GM20000 (cell line): ENCODE measurements around the gene ZNF774.
A peak's percentile ranks its signal among the peaks of the same experiment; 100 is the strongest.
"Not testable (repeated sequence)": the region's sequence is repeated elsewhere in the genome, so short reads cannot be mapped to it uniquely, and the experiment has no call there.

Experiments used
- DNase-seq: peaks from one replicate; pipeline ENCODE4 v3.0.0; 2012; ENCODE audit warnings: low spot score
- TF ChIP-seq, protein P1 (sequence below): IDR thresholded peaks from 2 replicates; pipeline ENCODE4 v1.5.1; 2012; ENCODE audit warnings: mild to moderate bottlenecking, control low read depth; ENCODE audit errors: extremely low read depth, missing control alignments

The ZNF774 gene

DNA sequence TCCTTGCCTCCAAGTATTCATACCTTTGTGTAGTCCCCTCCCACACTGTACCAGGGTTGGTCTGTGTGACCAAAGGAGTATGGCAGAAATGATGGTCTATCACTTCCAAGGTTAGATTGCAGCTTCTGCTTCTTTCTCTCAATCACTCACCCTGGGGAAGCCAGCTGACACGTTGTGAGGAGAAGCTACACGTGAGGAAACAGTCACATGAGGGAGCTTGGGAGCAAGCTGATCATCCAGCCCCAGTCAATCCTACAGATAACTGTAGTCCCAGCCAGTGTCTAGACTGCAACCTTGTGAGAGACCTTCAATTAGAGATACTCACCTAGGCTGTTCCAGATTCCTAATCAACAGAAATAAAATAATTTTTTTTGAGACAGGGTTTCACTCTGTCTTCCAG, 6.2 kb upstream of the ZNF774 start:
- TF ChIP-seq, protein P1, sequence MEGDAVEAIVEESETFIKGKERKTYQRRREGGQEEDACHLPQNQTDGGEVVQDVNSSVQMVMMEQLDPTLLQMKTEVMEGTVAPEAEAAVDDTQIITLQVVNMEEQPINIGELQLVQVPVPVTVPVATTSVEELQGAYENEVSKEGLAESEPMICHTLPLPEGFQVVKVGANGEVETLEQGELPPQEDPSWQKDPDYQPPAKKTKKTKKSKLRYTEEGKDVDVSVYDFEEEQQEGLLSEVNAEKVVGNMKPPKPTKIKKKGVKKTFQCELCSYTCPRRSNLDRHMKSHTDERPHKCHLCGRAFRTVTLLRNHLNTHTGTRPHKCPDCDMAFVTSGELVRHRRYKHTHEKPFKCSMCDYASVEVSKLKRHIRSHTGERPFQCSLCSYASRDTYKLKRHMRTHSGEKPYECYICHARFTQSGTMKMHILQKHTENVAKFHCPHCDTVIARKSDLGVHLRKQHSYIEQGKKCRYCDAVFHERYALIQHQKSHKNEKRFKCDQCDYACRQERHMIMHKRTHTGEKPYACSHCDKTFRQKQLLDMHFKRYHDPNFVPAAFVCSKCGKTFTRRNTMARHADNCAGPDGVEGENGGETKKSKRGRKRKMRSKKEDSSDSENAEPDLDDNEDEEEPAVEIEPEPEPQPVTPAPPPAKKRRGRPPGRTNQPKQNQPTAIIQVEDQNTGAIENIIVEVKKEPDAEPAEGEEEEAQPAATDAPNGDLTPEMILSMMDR = no peak
- no peak for DNase-seq

DNA sequence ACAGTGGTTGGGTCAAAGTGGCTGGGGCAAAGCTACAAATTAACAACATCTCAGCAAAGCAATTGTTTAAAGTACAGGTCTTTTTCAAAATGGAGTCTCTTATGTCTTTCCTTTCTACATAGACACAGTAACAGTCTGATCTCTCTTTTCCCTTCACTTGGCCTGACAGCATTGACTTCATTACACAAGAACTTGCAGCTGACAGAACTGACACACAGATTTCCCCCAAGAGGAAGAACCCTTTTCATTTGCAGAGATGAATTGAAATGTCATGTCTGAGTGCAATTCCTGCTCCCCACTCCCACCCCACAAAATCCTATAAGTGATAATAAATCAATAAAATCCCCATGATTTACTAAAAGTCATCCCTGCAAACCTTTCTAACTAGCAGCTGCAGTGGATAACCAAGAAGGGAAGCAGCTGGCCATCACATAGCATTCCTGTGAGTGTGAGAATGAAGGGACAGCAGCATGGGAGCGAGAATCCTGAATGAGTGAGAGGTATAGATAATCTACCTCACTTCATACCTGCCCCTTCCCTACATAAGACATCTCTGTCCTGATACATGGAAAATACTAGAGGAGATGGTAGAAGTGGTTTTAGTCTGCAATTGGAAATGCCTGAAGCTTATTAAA, 4.5 kb upstream of the ZNF774 start:
- DNase-seq = not testable (repeated sequence)

DNA sequence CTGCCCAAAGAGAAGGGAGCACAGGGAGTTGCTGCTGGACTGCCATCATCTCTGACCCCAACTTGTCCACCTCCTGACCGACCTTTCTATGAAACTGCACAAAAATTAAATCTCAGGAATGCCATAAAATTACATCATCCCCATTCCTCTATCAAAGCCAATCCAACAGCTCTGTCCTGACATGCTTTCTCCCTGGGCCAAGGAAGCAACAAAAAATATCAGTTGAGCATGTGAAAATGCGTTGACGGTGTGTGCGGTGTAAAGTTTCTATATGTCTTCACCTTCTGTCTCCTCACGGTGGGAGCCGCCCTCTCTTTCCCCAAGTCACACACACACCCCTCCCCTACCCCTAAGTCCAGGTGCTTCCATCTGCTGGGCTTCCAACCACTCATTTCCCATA, 3.6 kb upstream of the ZNF774 start:
- TF ChIP-seq, protein P1 = no peak
- no peak for DNase-seq

DNA sequence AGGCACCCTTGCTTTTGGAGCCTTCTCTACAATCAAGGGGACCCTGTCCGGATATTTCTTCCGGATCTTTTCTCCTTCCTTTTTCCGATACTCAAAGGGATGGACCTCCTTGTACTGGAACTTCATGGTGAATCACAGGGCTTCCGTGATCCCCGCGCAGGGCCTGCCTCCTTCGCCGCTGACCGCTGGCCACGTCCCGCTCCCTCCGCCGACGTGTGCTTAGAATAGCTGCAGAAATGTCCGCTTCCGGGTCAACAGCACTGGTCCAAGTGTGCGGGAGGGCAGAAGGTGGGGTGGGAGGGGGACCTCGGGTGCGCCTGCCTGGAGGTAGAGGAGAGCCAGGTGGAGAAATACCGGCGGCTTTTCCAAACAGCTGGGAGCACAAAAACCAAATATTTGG, 3.0 kb upstream of the ZNF774 start:
- DNase-seq = no peak
- TF ChIP-seq, protein P1 = no peak

DNA sequence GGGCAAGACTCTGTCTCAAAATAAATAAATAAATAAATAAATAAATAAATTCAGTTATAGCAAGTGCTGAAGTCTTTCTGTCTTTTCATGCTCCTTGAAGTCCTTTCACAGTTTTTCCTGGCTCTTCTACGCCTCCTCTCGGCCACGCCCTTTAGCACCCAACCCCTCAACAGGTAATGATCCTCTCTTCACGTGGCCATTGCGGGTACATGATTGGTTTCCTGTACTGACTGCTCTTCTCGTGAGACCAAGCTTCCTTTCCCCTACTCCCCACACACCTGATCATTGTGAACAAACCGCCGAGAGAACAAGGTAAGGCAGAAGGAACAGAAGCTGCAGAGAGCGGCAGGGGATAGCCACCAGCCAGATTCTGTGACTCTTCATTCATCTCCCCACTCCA, 2.3 kb upstream of the ZNF774 start:
- no peak for DNase-seq
- TF ChIP-seq, protein P1 = no peak

DNA sequence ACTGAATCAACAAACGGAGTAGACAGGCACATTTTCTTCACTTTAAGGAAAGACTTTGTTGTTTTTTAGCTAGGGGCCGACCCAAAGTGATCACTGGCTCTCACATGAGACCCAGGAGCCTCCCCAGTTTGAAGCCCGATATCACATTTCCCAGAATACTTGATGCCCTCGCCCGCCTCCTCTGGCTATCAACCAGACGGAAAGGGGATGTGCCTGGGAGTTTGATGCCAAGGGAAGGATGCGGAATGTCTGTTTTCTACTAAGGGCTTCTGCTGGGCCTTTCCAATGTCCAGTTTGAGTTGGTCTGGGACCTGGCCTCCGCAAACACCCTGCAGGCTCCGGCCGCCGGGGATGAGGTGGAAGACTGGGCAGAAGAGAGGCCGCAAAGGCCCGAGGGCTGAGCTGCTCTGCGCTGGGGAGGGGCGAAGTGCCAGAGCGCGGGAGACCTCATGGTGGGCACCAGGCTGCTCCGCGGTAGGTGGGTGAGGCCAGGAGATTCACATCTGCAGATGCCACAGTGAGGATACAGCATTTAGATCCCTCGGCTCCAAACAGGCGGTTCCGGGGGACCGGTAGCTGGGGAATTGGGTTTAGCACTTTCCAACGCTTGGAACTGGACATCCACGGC, 491 bp upstream of the ZNF774 start:
- TF ChIP-seq, protein P1 = no peak
- peak; percentile 26 for DNase-seq

DNA sequence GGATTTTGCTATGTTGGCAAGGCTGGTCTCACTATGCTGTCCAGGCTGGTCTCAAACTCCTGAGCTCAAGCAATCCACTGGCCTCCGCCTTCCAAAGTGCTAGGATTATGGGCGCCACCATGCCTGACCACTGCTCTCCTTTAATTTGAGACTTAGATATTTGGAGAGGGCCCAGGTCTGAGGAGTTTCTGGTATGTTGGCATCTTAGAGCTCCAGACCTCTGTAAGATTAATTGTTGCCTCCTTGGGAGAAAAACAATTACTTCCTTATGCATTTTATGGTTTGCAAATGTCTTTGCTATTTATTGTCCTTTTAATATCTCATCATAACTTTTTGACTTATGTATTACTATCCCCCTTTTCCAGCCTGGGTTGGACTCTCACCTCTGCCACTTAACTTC, 2.9 kb downstream of the ZNF774 start:
- TF ChIP-seq, protein P1 = no peak
- no peak for DNase-seq
